Hepatocyte (in vitro differentiated cells): ENCODE results near the gene PTPN13.

Experiments
- EZH2 ChIP-seq: fragments of 200-600 bp; sonication (generic); IDR thresholded peaks from 2 replicates; pipeline ENCODE4 v1.6.1; 2016; ENCODE audit warnings: antibody characterized with exemption, mild to moderate bottlenecking, borderline replicate concordance
- EZH2phosphoT487 ChIP-seq: fragments of 200-600 bp; sonication (generic); IDR thresholded peaks from one replicate; pipeline ENCODE4 v1.6.1; 2018; ENCODE audit warnings: antibody characterized with exemption, mild to moderate bottlenecking, low read depth, moderate library complexity; ENCODE audit not compliant: unreplicated experiment, severe bottlenecking
- TF ChIP-seq, protein P1 (sequence below): fragments of 200-600 bp; sonication (generic); IDR thresholded peaks from 2 replicates; pipeline ENCODE4 v1.5.1; 2016; ENCODE audit warnings: antibody characterized with exemption, mild to moderate bottlenecking; ENCODE audit not compliant: poor library complexity

DNA sequence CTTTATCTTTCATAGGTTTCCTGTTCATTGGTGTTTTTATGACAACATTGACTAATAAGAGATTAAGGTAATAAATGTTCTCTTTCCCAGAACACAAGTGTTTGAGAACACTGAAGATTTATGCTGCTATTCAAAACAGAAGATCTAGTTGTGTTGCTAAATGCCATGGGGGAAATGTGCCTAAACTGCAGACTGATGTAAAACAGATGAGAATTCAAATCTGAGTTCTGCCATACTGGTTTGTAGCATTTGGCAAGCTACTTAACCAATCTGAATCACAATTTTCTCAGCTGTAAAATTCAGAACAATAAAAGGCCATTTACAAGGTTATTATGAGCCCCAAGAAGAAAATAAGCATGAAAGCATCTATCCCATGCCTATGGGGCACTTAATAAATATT, 252.8 kb downstream of the PTPN13 start:
- no peak for TF ChIP-seq EZH2phosphoT487
- TF ChIP-seq, protein P1, sequence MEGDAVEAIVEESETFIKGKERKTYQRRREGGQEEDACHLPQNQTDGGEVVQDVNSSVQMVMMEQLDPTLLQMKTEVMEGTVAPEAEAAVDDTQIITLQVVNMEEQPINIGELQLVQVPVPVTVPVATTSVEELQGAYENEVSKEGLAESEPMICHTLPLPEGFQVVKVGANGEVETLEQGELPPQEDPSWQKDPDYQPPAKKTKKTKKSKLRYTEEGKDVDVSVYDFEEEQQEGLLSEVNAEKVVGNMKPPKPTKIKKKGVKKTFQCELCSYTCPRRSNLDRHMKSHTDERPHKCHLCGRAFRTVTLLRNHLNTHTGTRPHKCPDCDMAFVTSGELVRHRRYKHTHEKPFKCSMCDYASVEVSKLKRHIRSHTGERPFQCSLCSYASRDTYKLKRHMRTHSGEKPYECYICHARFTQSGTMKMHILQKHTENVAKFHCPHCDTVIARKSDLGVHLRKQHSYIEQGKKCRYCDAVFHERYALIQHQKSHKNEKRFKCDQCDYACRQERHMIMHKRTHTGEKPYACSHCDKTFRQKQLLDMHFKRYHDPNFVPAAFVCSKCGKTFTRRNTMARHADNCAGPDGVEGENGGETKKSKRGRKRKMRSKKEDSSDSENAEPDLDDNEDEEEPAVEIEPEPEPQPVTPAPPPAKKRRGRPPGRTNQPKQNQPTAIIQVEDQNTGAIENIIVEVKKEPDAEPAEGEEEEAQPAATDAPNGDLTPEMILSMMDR: no peak
- TF ChIP-seq EZH2: no peak
